Stimulated activated CD4-positive, alpha-beta T cell treated with anti-CD3 and anti-CD28 coated beads, Interleukin-4, amount 100 ng/mL, for 24 hours (primary cell): ENCODE results near the gene PCSK6.
"Not testable (repeated sequence)": the region's sequence is repeated elsewhere in the genome, so short reads cannot be mapped to it uniquely, and the experiment has no call there.

Experiments used
- DNase-seq: peaks from one replicate; pipeline ENCODE4 v3.0.0-alpha.2; 2020

PCSK6 gene

DNA sequence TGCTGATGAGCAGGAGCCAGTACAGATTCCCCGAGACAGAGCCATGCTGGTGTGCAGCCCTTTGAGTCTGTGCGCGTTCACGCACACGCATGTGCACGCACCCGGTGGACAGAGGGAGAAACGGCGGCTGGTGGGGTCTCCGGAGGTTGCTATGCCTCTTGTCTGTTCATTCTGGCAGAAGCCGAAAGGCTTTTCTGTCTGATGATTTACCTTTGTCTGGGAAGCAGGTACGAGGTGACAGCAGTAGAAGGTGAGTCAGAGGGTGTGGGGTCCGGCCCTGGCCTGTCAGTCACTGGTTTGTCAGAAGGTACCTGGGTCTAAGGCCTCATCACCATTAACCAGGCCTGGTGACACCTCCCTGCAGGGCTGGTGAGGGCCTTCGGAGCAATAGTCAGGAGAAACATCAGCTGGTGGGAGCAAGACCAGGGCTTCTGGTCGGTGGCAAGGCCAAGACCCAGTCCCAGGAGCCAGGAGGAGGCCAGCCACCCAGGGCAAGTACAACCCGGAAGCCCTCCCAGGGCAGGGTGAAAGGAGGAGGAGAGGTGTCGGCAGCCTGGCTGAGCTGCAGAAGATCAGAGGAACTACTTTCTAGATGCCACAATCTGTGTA is 7.5 kb downstream of the PCSK6 start:
- DNase-seq = no peak

DNA sequence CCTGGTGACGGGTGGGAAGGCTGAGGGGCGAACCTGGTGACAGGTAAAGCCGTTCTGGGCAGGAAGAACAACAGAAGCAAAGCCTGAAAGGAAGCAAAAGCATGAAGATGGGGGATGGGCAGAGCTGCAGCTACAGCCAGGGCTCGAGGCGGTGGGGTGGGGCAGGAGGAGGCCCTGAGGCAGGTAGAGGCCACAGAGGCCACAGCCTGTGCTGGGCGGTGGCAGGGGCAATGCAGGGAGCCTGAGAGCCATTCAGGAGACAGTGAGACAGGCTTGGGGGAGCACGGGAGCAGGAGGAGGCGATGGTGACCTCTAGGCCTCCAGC is 8.2 kb downstream of the PCSK6 start:
- no peak for DNase-seq

DNA sequence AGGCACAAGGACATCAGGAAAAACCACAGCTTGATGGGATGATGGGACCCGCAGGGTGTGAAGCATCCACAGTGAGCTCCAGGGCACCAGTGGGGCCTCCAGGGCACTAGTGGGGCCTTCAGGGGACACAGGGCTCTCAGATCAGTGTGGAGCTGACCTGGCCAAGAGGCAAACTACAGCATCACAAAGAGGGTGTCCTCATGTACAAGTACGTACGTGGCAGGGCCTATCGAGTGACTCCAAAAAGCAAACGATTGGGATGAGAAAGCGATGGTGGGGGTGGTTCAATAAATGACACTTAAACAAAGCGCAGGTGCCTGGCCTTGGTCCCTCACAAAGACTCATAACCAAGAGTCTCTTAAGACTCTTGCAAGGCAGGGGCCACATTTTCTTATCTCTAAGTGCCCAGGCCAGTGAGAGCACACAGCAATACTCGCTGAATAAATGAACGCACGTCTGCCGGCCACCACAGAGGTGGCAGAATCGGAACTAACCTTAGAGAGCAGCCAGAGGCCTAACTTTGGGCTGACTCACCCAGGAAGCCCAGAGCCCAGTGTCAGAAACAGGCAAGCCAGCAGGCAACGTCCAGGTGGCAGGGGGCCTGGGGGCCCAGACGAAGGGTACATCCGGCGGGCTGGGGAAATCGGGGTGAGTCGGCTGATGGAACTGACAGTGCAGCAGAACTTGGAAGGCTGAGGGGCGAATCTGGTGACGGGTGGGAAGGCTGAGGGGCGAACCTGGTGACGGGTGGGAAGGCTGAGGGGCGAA is 8.7 kb downstream of the PCSK6 start:
- no peak for DNase-seq

DNA sequence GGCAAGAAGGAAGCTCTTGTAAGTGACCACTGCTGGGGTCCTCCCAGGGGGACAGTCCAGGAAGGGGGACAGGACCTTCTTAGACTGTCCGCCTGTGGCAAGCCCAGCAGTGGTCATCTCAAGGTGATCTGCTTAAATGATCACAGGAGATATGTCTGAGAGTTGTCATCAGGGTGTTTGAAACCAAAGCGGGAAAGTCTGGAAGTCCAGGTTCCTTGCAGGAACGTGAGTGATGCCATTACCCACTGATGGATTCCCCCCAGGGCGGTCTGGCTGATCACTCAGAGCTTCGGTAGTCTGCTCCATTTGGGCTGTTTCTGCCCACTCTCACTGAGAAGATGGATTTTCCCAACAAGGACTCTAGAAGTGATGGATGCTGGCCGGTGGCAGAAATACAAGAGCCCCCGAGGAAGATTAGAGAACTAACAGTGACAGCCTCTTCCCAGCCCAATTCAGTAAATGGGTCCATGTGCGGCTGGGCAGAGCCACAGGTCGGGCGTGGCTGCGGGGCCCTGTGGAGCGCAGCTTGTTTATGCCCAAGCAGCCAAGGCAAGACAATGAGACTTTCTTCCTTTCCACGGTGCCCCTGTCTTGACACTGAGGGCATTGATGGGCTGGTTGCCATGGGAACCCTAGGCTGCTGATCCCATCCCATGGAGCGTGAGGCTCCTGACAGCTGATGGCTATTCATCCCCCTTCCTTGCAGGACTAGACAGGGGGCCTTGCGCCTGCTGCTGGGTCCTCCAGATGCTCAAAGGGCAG is 9.5 kb downstream of the PCSK6 start:
- DNase-seq = no peak

DNA sequence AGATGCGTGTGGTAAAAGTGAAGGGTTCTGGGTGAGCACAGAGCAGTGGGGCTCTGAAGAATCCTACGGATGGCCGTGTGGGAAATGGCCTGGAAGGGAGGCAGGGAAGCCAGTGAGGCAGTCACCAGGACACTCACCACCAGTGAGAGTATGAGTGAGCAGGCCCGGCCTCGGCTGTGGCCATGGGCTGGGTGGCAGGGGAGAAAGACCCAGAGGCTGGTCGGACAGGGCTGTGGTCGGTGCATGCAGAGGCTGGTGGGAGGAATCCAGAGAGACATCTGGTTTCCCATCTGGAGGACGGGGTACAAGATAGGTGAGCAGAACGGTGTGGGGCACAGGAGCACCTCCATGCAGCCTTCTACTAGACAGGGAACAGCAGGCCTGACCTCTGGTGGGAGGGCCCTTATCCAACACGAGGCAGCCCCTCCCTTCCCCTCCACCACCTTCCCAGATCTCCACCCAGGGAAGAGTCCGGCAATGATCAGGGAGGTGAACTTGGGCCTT is 10.1 kb downstream of the PCSK6 start:
- no peak for DNase-seq

DNA sequence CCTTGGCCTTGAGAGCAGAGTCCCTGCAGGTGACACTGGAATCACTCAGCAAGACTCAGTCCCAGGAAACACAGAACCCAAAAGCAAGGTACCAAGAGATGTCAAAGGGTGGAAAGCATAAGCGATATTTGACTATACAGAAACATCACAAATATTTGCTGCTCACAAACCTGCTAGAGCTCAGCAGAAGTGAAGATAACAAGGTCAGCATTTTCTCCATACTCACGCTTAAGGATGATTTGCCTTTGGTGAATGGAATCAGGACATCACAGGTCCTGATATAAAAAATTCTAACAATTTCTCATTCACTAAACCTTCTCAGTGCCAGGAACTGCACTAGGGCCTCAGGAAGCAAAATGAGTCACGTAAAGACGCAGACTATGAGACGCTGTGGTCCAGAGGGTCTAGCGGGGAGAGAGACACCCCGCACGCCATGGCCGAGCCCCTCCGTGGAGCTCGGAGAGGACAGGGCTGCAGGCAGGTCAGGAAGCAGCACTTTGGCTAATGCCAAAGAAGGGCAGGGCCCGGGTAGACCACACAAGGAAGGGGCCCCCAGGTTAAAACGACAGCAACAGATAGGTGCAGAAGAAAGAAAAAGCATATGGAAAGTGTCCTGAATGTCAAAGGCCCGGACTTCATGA is 10.7 kb downstream of the PCSK6 start:
- DNase-seq = no peak

DNA sequence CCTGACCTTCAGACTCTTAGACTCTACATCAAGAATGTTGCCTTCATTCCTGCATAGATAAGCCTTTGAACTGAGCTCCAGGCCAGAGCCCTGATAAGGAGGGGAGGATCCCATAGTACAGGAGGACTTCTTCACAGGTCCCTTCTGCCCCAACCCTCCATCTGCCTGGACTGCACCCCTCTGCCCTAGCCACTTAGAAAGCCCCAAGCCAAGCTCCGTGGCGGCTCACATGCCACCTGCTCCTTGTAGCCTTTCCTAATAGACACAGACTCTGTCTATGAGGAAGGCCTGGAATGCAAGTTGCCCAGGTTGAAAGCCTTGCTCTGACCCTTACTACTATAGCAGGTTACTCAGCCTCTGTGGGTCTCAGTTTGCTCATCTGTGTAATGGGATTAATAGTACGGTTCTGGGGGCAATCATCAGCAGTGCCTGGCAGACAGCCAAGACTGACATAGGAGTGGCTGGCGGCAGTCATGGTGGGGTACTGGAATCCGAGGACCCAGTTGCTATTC is 11.6 kb downstream of the PCSK6 start:
- DNase-seq = no peak

DNA sequence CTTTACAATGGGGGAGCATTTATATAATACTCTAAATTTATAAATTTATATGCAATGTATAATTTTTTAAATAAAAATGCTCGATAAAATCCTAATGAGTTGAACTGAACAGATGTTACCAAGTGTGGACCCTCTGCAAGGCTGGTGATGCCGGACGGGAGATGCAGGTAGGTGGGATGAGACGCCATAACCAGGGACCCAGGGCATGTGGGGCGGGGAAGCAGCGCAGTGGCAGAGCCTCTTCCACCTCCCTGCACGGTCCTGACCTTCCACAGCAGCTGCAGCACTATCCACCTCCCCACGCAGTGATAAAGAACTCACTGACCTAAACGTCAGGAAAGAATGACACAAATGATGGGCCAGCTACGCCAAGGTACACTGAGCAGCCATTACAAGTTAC is 12.8 kb downstream of the PCSK6 start:
- no peak for DNase-seq

DNA sequence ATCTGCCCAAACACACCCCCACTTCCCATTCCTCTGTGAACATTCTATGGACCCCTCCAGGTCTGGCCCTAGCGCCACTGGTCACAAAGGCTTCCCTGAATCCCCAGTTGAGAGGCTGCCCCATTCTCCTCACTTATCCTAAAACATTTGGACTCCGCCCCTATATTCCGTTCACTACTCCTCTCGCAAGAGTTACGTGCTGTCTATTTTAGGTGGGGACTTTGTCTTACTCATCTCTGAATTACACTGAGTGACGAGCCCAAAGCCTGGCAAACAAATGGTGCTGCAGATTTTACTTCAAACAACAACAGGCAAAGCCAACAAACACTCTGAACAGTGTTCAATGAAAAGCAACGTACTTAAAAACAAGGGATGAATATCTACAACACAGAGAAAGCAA is 14.5 kb downstream of the PCSK6 start:
- no peak for DNase-seq

DNA sequence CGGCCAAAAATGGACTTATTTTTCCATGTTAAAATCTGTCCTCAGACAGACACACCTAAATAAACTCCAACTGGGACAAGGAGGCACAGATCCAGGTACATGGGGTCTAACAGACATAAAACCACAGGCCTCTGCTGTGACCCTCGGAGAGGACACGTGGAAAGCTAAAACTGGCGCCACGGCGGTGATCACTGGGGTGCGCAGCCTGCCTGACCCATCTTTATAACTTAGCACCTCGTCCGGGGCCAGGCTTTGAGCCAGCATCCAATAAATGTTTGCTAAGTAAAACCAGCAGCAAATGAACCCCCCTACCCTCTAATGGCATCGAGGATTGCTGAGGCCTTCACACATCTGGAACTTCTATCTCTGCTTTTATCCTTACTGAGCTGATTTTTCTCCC is 15.3 kb downstream of the PCSK6 start:
- no peak for DNase-seq

DNA sequence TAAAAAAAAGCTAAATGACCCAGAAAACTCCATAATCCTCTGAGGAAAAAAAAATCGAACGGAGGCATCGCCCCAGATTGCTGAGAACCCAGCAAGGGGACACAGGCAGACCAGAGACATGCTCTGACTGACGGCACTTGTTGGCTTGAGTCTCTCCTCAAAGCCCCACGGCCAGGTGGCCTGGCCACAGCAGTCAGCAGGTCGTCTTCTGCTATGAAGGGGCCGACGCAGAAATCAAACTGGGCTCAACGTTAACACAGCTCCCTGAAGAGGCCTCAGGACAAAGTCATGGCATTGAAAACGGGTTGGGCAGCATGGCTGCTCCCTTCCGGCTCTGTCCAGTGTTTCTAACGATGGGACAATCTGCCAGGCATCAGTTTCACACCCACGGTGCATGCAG is 17.5 kb downstream of the PCSK6 start:
- no peak for DNase-seq

DNA sequence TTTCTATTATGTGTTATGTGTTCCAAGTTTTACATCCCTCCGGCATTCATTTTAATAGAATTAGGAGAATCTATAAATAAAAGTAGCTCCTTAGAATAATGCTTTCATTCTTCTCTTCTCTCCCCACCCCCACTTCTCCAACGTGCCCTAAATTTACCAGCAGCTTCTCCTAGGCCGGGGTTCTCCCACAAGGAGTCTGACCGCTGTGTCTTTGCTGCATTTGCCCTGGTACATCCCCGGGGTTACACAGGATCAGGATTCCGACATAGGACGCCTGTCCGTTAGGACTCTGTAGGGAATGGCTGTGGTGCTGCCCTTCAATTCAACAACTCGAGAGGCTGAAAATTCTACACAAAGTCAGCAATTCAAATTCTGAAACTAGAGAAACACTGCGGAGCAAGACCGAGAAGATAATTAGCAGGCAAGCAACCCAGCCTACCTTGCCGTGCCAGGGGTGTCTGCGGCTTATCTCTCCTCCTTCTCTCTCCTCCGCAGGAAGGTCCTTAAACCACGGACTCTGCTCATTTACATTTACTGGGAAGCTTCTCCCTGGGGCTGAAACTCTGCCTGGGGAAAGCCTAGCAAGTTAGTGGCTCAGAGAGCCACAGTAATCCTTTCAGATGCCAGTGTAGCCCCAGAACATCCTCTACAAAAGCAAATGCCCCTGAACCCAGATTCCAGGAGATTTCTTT is 18.8 kb downstream of the PCSK6 start:
- no peak for DNase-seq

DNA sequence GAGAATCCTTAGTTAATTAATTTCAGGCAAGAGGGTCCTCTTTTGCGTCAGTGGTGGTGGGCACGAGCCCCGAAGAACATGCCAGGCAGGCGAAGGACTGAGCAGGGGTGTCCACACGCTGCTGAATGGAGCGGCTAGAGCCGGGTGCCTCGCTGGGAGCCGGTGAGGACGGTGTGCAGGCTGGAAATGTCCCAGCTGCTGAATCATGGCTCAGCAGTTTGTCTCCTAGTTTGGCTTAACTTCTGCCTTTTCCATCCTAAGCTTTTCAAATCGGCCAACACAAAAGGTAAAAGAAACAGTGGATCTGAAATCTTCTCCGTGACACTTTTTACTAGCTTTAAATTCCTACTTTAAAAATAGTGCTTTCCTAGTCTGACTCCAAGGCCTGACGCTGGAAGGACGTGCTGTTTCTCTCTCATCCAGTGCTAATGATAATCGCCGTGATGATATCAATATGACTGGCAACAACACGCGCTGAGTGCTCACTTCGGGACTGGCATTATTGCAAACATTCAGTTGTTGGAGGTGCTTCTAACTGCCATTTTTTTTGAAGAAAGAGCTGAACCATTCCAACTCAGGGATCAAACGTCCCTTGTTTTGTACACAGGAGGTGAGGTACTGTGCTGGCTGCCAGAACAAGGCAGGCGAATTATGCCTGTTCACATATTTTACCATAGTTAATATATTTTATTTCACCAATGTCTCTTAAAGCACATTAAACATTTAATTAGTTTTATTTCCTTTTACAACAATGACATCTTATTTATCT is 19.8 kb downstream of the PCSK6 start:
- DNase-seq = no peak

DNA sequence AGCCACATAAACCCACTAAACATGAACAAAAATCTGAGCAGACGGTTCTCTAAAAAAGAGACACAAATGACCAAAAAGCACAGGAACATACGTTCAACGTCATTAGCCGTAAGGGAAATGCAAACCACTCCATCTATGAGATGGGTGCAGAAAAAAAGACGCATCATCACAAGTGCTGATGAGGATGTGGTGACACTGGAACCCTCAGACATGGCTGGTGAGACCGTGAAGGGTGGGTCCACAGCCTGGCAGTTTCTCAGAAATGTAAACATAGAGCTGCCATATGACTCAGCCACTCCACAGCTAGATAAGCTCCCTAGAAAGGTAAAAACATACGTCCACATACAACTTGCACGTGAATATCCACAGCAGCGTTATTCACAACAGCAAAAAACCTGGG is 23.3 kb downstream of the PCSK6 start:
- DNase-seq = no peak

DNA sequence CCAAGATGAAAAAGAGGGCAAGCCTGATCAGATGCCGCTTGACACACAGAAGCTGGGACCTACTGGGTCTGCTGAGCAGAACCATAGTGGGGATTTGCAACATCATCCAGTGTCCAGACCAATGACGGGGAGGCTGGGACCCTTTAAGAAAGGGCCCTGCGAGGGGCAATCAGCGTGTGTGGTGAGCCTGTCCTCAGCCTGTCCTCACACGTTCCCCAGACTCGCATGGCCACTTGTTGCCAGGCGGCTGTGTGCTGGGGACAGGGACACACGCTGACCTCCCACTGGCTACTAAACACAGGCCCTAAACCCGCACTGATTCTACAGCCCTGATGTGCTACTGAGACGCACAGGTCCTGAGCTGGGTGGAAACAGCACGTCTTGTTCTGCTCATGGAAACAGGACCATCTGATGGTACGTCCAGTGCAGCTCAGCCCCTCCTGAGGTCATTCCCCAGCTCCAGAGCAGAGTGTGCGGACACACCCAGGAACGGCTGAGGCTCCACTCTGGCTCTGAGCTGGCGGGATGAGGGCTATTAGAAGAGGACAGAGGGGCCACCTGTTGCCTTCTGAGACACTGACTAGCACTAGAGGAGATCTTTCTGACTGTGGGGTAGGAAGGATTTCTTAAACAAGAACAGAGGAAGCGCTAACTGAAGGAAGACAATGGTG is 24.4 kb downstream of the PCSK6 start:
- DNase-seq = no peak

DNA sequence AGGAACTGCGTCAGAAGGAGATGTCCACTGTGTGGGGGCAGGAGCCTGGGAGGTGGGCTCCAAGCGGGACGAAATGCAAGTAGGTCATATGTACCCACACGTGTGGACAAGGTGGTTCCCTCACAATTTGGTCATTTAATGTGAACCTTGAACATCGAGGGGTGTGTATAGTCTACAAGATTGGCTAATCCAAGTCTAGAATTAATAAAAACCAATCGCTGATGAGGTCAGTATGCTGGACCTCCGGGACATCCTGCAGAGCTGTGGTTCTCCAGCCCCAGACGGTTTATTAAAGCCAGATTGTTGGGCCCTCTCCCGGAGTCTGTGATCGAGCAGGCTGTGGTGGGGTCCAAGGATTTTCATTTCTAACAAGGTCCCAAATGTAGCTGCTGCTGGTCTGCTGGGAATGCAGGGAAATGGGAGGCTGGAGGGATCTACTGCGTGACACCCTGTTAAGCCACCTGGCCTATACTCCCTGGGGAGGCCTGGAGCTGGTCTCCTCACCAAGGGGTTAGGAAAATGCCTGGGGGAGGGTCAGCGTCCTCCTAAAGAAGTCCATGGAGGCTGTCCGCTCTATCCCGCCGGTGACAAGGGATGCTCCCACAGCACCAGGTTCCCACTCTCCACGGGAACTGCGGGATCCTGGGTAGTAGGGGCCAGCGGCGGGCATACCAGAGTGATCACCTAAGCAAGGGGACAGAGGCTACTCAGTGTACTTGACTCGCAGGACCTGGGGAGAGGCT is 25.1 kb downstream of the PCSK6 start:
- DNase-seq = no peak

DNA sequence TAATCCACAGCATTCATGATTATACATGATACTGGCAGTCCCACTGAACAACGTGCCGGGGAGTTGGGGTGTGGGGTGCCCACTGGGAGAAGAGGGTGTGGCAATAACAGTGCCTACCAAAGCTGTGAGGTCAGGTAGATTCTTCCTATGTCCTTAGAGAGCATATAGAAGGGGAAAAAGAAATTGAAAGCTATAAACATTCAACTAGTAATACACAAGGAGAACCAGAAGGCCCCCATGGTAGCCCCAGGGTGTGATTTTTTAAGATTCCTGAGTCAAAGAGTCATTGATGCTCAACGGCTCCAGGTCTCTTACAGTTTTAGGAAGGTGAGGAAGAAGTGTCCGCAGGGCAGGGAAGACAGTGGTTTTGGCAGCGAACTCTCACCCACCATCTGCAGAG is 25.8 kb downstream of the PCSK6 start:
- DNase-seq = not testable (repeated sequence)

DNA sequence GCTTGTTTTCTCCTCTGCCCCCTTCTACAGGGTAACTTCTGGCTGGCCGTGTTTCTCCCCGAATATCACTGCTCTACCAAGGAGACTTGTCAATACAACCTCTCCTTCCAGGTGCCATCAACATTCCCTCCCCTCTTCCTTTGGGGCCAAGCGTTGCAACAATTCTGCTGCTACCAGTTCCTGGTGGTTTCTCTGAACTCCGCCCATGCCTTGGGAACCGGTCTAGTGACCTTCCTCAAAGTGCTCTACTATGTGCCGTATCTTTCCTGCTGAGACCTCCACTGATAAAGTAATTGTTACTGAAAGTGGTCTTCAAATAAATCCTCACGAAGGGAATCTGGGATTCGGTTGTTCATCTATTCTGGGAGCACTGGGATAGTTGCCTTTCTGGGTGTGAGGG is 26.2 kb downstream of the PCSK6 start:
- no peak for DNase-seq

DNA sequence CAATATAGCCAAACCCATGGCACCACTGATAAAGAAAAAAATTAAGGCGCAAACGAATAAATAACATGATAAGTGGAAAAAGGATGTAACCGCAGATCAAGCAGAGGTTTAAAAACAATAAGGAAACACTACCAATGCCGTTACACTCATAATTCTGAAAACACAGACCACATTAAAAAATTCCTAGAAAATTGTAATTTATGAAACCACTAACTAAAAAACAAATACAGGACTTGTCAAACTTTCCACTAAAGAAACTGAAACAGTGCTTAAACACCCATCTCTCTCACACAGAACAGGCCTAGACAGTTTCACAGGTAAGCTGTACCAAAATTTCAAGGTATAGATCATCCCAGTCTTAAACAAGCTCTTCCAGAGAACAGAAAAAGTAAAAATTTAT is 28.4 kb downstream of the PCSK6 start:
- DNase-seq = no peak

DNA sequence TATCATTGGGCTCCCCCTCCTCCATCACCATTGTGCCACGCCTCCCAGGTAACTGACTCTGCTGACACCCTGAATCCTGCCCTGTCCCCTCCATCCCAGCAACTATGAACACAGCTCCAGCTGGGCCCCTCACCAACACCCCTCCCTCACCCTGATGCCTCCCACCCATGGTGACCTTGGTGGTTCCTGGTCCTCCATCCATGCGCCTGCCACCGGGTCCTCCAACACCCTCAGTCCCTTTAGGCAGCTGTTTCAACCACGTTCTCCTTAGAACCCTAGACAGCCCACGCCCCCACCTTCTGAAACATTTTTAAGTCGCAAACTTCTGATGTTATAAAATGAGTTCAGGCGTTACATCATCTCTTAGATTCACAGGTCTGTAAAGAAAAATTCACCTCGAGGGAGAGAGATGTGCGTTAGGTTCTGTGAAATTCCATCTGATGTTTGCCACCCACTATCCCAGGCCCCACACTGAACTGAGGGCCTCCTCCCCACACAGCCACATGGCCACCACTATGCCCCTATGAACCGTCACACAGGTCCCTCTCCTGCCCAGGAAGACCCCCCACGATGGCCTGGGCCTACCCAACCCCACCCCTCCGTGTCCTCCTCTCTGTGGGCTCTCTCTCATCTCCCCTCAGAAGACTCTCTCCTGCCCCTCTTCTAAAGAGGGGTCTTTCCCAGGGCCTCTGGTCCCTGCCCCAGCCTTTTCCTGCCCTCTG is 29.8 kb downstream of the PCSK6 start:
- no peak for DNase-seq
